Astrocyte (in vitro differentiated cells and primary cell): Measurements from ENCODE around the gene PRKAG2.

Experiments used
- CTCF ChIP-seq: IDR thresholded peaks from 2 replicates; pipeline ENCODE4 v1.5.1; 2011; ENCODE audit warnings: low read depth, mild to moderate bottlenecking, inconsistent platforms, low read length, moderate library complexity; ENCODE audit not compliant: insufficient read depth
- EZH2 ChIP-seq: IDR thresholded peaks from 2 replicates; pipeline ENCODE4 v1.6.1; 2012; ENCODE audit warnings: mild to moderate bottlenecking, low read length, inconsistent platforms; ENCODE audit not compliant: insufficient read depth

GRCh38 chr7:151825721-151826120, 51.2 kb downstream of the PRKAG2 start:
- no peak for TF ChIP-seq CTCF
- no peak for TF ChIP-seq EZH2
